Measurements from ENCODE around the gene ETV5. TPM values are rescaled to one million over a fixed set of nuclear protein-coding genes. Genes with fewer than 3 reads are reported as not detected.
"Not testable (repeated sequence)": the region's sequence is repeated elsewhere in the genome, so short reads cannot be mapped to it uniquely, and the experiment has no call there.

ETV5 gene
- total RNA-seq, 1 donor from 2014 or later = 9.9 TPM

DNA sequence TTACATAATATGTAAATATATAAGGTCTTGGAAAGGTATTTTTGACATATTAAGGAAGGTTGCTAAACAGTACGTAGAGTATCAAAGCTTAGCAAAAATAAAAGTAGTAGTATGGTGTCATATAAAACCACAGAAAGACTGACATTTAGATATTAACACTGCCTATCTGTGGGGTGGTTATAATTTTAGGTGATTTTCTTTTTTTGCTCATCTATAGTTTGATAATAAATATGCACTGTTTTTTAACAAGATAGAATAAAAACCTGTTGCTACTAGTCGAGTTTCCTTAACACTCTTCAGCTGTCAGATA is 40.7 kb downstream of the ETV5 start:
- DNase-seq (ENCODE audit: low spot score) = no peak

- DNase-seq (ENCODE audit: low spot score) = no peak
These were observed 41.3 kb downstream of the ETV5 start for GRCh38 chr3:186067360-186068242.

GRCh38 chr3:186060222-186060621 is 48.7 kb downstream of the ETV5 start:
- no peak for DNase-seq (ENCODE audit: low spot score)

DNA sequence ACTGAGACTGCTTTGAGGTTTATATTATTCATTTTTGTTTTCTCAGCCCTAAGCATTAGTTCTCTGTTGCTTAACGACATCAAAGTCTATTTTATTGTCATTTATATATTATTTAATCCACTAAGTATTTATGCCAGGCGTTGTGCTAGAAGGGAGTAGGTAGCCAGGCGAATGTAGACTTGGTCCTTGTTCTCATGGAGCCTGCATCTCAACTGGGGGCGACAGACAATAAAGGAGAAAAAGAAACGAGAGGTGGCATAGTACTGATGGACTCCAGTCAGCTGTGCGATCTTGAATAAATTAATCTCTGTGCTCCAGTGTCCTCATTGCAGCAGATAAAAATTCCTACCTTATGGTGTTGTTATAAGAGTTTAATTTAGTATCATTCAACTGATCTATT is 49.7 kb downstream of the ETV5 start:
- no peak for DNase-seq (ENCODE audit: low spot score)

- DNase-seq (ENCODE audit: low spot score) = no peak
These were observed 50.7 kb downstream of the ETV5 start for GRCh38 chr3:186058225-186058624.

GRCh38 chr3:186057594-186057993 is 51.3 kb downstream of the ETV5 start:
- peak; percentile 53 for DNase-seq (ENCODE audit: low spot score)

DNA sequence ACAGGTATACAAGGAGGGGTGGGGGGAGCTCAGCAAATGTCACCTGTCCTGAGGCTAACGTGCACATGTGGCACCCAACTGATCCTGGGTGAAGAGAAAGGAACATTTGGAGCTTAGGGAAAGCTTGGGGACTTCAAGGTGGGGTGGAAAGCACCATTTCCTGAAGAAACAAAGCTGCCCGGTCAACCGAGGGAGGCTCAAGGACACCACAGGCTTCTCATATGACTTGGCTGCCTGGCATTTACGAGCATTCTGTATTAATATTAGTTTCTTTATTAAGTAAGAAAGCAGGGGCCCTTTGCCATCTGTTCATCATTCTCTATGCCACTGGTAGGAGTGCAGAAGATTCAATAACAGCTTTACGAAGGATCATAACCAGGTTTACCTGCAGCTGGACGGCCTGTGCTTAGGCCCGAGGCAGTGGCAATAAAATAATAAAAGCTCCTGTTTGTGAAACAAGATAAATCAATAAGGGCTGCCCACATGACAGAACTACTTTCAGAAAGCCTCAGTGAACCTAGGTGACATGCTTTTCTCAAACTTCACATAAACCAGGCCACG is 54.0 kb downstream of the ETV5 start:
- DNase-seq (ENCODE audit: low spot score) = no peak

- DNase-seq (ENCODE audit: low spot score) = no peak
These were observed 54.7 kb downstream of the ETV5 start for GRCh38 chr3:186053954-186054791.

- DNase-seq (ENCODE audit: low spot score) = no peak
These were observed 56.6 kb downstream of the ETV5 start for GRCh38 chr3:186052096-186052840.

DNA sequence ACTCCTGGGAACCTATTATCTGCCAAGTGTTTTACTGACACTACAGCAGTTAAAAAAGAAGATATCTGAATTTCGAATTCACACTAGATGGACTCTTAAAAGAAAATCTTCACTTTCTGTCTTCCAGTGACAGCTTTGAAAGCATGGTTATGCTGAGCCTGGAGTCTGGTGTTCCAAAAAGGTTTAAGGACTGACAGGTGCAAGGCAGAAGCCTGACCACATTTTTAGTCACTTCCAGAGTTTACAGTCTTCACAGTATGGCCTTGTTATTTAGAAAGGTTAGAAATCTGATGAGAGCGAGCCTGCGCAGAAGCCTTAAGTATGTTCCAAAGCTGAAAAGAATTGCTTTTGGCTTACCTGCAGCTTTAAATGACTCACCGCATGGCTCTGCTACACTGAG is 59.9 kb downstream of the ETV5 start:
- no peak for DNase-seq (ENCODE audit: low spot score)

- DNase-seq (ENCODE audit: low spot score) = no peak
These were observed 60.8 kb downstream of the ETV5 start for GRCh38 chr3:186048119-186048518.

- DNase-seq (ENCODE audit: low spot score) = no peak
These were observed 62.1 kb downstream of the ETV5 start for GRCh38 chr3:186046838-186047237.

- DNase-seq (ENCODE audit: low spot score) = no peak
These were observed 63.9 kb downstream of the ETV5 start for GRCh38 chr3:186044968-186045367.

DNA sequence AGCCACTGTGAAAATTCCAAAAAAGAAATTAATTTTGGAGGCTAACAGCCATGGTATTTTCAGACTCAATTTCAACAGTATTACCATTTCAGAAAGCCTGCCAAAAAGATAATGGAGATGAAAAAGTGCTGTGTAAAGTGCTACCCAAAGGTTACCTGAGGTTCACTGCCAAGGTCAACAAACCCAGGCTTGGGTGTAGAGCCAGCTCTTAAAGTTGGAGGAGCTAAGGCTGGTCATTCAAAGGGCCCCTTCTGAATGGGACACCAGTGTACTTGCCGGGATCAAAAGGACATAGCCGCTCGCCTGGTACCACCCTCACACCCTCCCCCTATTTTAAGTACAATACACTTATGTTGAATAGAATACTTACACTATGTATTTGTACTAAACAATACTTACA is 64.5 kb downstream of the ETV5 start:
- no peak for DNase-seq (ENCODE audit: low spot score)

DNA sequence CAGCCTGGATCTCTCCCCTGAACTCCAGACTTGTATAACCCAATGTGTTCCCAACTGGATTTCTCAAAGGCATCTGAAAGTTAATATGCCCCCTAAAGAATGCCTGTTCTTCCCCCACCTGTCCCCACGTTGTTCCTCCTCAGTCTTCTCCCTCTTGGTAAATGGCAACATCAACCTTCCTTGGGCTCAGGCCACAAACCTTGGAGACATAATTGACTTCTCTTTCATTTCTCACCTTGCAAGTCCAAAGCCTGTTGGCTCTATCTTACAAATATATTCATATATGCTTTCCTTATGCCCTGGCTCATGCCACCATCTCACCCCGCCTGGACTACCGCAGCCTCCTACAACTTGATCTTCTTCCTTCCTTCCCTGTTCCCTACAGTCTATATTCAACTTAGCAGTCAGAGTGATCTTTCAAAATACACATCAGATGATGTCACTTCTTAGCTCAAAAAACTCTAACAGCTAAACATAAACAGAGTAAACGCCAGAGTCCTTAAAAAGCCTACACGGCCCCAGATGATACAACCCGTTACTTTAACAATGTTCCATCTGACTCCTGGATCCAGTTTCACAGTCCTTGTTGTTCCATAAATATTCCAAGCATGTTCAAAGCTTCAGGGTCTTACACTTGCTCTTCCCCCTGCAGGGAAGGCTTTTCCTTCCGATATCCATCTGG is 66.2 kb downstream of the ETV5 start:
- DNase-seq (ENCODE audit: low spot score) = no peak

GRCh38 chr3:186042036-186042435 is 66.9 kb downstream of the ETV5 start:
- no peak for DNase-seq (ENCODE audit: low spot score)

DNA sequence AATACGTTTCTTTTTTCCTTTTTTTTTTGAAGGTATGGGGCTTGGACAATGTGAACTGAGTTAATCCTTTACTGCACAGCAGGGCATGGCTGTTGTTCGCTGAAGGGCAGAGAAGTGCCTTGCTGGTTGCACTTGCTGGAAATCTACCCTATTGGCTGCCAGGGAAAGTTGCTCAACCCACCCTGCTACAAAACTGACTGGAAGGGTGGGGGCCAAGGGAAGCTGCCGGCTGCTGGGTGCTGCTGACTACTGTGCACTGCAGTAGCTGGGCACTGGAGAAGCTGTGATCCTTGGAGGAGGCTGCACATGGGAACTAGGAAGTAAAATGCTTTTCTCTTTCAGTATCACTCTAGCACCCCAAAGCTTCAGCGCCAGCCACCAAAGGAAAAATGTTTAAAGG is 70.5 kb downstream of the ETV5 start:
- no peak for DNase-seq (ENCODE audit: low spot score)

- DNase-seq (ENCODE audit: low spot score) = no peak
These were observed 73.6 kb downstream of the ETV5 start for GRCh38 chr3:186035277-186035676.

- DNase-seq (ENCODE audit: low spot score) = no peak
These were observed 76.6 kb downstream of the ETV5 start for GRCh38 chr3:186032321-186032720.

- DNase-seq (ENCODE audit: low spot score) = not testable (repeated sequence)
These were observed 82.9 kb downstream of the ETV5 start for GRCh38 chr3:186025993-186026392.

DNA sequence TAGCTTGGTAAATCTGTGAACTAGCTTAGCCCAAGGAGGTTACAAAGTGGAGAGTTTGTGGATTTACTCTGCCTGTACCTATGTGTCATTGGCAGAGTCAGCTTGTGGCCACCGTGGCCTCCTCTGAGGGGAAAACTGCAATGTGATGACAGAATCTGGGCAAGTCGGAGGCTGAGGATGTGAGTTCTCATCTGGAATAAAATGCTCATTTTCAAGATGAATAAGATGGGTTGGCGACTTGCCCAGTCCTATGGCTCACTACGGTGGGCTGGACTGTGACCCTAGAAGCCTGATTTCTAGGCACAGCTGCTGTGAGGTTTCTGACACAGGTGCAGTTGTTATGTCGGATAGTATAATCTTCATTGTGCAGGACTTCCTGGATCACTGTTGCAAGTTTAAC is 83.7 kb downstream of the ETV5 start:
- DNase-seq (ENCODE audit: low spot score) = no peak

Data from umbilical cord (tissue), 2 donors.